ENCODE data around the gene FTH1.

Gene FTH1

DNA sequence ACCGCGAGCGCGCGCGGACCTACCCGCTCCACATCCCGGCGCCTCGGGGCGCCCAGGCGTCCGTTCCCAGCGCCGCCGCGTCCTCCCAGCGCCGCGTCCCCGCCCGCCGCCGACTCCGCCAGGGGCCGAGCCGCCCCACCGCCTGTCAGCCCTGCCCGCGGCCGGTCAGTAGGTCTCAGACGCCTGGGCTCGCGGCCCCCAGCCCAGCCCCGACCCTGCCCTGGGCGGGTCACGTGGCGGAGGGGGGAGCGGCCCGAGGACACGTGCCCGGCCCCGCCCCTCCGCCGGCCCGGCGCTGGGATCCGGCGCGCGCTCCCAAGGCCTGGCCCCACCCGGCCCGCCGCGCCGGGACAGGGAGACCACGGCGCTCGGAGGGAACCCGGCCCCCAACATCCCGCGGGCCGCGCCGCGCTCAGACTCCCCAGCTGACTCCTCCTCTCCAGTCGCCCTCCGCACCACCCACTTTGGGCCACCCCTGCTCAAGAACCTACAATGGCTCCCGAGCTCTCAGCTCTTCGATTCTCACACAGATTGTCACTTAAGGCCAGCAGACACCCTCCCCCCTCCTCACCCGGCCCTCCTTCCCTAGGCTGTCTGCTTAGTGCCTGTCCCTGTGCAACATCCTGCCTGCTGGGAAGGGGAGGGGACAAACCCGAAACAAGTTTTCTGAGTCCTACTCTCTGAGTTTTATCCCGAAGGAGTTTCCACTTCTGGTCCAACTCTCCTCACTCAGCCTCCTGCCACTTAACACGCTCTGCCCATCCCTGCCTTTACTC lies 49.9 kb downstream of the FTH1 start, which contains the start of gene RAB3IL1:
Gene RAB3IL1 (minus strand): TSS at position 233 of the 776 bp plus-strand sequence. CDS start 199 bp downstream, at position 34.
- FAIRE-seq: no peak

DNA sequence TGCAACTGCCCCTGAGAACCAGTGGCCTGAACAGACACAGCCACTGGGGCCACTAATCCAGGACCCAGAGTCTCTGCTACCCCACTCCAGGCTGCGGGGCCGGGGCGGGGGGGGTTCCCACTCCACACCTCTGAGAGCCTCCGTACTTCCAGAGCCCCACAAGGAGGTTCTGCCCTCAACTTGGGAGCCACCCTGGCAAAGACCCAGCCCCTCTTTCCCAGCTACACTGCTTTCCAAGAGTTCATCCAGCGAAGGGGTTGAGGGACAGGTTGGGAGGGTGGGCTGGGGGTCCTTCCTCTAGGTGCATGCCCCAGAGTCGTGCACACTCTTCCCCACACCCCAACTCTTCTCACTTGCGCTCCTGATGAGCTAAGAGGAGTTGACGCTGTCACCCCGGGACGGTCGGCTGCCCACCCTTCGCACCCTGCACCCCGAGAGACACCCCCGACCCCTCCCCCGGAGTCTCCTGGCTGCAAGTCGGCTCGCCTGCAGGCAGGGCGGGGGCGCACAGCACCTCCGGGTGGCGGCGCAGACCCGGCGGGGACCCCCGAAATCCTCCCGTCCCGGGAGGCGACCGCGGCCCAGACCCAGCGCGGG lies 50.6 kb downstream of the FTH1 start:
- FAIRE-seq (no peak), DNase-seq (ENCODE audit: low spot score) (no peak)

More for the DNA sequence above, 49.9 kb downstream of the FTH1 start, which contains the start of gene RAB3IL1:
- peak; percentile 86 for DNase-seq (ENCODE audit: low spot score)

DNA sequence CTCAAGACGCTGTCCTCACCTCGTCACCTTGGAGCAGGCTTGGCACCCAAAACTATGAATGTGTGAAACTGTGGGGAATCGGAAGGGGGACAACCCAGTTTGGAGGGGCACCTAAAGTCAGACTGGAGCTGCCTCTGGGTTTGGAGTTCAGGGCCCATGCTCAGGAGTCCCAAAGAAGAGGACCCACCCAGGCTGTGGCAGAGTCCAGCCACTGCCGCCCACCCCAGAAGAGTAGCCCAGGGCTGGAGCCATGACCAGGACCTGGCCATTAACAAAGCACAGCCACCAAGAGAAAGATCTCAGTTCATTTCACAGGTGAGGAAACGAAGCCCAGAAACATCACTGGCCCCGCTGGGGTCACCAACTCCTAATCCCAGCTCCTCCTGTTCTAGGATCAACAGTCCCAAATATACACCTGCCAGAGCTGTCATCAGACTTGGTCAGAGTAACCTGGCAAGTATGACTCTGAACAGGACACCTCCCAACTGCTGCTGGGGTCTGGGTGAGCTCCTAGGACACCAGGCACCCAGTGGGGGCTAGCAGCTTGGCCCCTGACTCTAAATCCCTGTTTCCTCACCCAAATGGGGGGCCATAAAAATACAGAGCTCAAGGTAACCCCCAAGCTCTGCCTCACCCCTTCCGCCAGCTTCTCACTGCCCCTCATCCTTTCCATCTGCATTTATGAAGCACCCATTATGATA lies 52.8 kb downstream of the FTH1 start:
- FAIRE-seq (no peak), DNase-seq (ENCODE audit: low spot score) (no peak)

Measured in urothelium cell line (cell line).